ENCODE results near the gene ZSWIM4.
"Not testable (repeated sequence)": the region's sequence is repeated elsewhere in the genome, so short reads cannot be mapped to it uniquely, and the experiment has no call there.

ZSWIM4 gene

GRCh38 chr19:13794757-13795589, at the start of gene ZSWIM4:
TSS of gene ZSWIM4 (plus strand) at chr19:13795443. CDS start at chr19:13795649, 206 bp downstream.
- DNase-seq, result peak; percentile 99

DNA sequence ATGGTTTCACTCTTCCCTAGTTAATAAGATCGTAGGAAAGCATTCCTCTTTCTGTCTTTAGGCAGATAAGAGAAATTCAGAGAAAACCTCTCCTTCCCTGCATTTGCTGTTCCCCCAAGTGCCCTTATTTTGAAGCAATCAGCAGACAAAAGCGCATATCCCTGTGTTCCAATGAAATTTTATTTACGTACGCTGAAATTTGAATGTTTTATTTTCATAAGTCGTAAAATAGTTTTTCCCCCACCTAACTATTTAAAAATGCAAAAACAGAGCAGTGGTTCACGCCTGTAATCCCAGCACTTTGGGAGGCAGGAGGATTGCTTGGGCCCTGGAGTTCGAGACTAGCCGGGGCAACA, 48.2 kb upstream of the ZSWIM4 start:
- no peak for DNase-seq

DNA sequence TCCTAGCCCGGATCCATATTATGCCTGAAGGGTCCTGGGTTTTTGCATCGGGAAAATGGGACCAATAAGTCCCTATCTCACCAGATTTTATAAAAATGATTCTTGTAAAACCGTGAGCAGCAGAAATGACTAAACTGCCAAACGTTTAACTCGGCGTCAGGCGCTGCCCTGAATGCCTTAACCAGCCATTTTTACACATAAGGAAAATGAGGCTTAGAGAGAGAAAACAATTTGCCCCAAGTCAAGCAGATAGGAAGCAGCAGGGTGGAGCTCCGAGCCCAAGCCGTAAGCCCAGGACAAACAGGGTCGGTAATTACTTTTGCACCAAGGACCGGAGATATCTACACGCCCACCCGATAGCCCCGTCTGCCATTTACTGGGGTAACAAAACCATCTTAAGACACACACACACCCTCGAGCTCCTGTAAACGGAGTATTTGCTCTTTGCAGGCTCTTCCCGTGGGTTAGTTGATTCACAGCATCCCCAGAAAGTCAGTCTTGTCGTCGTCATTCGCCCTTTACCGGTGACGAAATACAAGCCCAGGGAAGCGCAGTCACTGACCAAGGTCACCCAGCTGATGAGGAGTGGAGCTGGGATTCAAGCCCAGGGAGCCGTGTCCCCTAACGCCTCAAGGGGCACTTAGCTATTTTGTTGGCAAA, 46.9 kb upstream of the ZSWIM4 start:
- peak; percentile 59 for DNase-seq

DNA sequence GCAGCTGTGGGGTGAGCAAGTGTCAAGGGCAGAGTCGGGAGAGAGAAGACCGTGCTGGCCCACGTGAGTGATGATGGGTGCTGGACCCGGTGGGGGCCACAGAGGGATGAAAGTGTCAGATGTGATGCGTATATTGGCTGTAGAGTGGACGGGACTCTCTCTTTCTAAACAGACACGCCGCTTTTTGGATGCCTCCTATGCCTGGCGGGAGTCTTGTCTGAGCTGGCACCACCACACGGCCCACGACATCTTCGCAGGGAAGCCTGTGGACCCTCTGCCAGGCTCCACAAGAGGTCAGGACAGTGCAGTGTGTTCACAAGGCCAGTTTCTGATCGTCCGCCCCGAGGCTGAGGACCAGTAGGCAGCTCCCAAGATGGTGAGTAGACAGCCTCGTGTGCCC, 43.8 kb upstream of the ZSWIM4 start:
- no peak for DNase-seq

DNA sequence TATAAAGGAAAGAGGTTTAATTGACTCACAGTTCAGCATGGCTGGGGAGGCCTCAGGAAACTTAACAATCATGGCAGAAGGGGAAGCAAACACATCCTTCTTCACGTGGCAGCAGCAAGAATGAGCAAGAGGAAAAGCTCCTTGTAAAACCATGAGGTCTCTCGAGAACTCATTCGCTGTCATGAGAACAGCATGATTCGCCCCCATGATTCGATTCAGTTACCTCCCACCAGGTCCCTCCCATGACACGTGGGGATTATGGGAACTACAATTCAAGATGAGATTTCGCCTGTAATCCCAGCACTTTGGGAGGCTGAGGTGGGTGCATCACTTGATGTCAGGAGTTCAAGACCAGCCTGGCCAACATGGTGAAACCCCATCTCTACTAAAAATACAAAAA, 41.6 kb upstream of the ZSWIM4 start:
- not testable (repeated sequence) for DNase-seq

DNA sequence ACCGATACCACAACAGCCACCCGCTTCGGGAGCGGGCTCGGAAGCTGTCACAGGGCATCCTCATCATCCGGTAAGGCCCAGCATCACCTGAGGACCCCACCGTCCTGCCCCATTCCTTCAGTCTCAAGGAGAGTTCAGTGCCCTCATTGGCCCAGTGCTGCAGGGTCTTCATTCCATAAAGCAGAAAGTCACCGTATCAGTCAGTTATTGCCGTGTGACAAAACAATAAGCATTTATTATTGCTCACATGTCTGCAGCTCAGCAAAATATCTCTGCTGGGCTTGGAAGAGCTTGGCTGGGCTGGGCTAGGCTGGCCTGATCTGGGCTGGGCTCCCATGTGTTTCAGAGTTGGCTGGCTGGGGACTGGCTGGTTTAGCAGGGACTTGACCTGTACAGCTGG, 39.0 kb upstream of the ZSWIM4 start:
- no peak for DNase-seq

DNA sequence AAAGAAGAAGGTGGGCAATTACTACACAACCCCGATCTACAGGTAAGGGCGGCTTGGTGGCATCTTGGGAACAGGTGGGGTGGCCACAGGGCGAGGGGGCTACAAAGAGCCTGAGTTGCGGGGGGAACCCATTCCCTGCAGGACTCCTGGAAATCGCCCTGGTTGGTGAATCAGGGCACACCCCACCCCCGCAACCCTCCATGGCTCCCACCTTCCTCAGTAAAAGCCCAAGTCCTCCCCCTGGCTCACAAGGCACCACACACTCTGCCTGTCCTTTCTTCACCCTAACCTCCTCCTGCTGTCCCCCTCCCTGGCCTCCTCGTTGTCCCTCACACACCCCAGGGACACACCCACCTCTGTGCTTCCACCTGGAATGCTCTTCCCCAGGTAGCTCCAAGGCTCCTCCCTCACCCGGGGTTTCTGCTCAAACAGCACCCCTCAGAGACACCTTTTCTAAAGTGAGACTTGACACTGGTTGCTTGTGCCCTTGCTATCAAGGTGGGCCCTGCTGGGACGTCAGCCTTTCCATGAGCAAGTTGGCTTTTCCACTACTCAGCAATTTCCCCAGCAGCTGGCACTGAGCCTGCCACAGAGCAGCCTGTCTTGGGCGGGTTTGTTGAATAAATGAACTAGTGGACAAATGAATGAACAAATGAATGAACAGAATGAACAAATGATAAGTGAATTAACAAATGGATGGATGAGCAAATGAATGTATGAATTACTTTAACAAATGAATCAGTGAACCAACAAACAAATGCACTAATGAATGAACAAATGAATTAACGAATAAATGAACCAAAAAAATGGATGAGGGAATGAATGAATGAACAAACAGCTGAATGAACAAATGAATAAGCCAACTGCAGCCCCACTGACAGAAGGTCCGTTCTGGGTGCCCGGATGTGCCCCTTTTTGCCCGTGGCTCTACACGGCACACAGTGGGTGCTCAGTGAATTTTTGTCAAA, 37.2 kb upstream of the ZSWIM4 start:
- no peak for DNase-seq

- no peak for DNase-seq
Measured at GRCh38 chr19:13758795-13759194, 36.4 kb upstream of the ZSWIM4 start.

- DNase-seq, result no peak
Measured at GRCh38 chr19:13761423-13761822, 33.8 kb upstream of the ZSWIM4 start.

GRCh38 chr19:13762635-13763235, 32.5 kb upstream of the ZSWIM4 start:
- no peak for DNase-seq

DNA sequence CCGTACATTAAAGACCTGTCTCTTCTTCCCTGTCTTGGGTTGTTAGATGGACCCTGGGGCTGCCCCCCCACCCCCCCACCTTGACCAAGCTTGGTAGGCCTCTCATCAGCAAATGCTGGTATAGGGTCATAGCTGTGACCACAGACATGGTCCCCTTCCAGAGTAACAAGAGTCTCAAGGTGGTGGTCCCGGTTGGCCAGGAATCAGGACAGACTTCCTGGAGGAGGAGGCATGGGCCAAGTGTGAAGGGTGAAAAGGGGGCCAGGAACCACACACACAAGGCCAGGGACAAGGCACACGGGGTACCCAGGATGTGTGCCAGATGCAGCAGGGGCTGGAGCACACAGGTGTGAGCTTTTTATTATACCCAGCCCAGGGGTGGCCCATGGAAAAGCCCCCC, 32.0 kb upstream of the ZSWIM4 start:
- no peak for DNase-seq

DNA sequence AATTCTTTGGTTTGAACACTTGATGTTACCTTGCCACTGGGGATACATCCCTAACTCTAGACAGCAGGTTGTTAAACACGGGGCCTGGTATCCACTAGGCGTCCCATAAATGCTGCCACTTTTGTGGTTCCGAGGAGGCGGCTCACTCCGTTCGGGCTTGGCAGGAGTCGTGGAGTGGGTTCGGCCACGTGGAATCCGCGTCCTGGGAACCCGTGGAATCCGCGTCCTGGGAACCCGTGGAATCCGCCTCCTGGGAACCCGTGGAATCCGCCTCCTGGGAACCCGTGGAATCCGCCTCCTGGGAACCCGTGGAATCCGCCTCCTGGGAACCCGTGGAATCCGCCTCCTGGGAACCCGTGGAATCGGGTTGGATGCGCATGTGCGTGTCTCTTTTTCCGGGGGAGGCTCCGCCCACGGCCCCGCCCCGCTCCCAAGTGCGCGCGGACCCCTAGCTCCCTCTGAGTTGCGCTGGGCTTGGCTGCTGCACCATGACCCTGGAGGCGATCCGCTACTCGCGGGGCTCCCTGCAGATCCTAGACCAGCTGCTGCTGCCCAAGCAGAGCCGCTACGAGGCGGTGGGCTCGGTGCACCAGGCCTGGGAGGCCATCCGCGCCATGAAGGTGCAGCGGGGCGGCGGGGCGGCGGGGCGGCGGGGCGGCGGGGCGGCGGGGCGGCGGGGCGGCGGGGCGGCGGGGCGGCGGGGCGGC, 31.0 kb upstream of the ZSWIM4 start, which contains the start of gene MRI1:
Gene MRI1, plus strand, starts transcription at position 422 of the 707 bp plus-strand sequence. Its CDS starts 67 bp downstream, at position 489.
- DNase-seq, result peak; percentile 78

DNA sequence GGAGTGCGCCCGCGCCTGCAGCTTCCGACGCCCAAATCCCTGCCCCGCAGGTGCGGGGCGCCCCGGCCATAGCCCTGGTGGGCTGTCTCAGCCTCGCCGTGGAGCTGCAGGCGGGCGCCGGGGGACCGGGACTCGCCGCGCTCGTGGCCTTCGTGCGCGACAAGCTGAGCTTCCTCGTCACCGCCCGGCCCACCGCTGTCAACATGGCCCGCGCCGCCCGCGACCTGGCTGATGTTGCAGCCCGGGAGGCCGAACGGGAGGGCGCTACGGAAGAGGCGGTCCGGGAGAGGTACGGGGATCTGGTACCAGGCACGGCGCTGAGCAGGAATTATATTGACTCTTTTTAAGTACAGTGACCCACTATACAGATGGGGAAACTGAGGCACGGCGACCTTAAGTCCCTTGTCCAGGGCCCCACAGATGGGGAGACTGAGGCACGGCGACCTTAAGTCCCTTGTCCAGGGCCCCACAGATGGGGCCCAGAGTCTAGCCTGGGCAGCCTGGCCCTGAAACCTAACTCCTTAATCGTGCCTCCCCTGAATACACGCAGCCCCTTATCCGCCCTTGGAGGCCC, 30.3 kb upstream of the ZSWIM4 start:
- DNase-seq, result peak; percentile 62

DNA sequence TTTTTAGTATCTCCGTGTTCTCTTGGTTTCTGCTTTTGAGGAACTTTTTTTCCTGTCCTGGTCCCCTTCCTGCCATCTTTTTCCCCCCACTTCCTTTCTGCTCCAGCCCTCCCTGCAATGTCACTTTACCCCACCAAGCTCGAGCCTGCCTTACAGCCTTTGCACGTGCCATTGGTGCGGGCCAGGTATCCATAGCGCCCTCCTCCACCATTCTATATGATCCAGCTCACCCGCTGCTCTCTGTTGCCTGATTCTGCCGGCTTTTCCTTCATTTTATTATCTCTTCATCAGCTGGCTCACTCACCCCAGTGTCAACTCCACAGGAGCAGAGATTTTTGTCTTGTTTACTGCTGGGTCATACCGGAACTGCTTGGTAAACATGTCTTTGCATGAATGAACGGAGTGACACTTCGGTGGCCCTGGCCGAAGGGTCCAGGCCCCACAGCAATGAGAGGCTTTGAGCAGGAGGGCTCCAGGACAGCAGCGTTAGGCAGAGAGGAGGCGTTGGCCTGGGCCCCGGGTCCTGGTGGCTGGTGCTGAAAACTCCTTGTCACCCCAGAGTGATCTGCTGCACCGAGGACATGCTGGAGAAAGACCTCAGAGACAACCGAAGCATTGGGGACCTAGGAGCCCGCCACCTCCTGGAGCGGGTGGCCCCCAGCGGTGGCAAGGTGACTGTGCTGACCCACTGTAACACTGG, 29.7 kb upstream of the ZSWIM4 start:
- DNase-seq, result no peak

- DNase-seq, result no peak
Measured at GRCh38 chr19:13766095-13766481, 29.2 kb upstream of the ZSWIM4 start.

DNA sequence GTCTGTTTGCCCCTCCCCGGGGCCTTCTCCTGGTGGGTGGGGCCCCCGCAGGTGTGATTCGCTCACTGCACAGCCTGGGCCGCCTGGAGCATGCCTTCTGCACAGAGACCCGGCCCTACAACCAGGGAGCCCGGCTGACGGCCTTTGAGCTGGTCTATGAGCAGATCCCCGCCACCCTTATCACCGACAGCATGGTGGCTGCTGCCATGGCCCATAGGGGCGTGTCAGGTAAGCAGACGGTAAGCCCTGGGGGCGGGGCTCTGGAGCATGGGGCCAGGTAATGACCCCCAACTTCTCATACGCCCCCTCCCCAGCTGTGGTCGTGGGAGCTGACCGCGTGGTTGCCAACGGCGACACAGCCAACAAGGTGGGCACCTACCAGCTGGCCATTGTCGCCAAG, 26.7 kb upstream of the ZSWIM4 start:
- DNase-seq, result no peak

GRCh38 chr19:13770013-13770635, 25.1 kb upstream of the ZSWIM4 start:
- DNase-seq, result no peak

GRCh38 chr19:13774217-13775191, 20.7 kb upstream of the ZSWIM4 start, which contains the start of gene C19orf53:
TSS of gene C19orf53 (plus strand) at chr19:13774456. CDS start at chr19:13774478, 22 bp downstream.
- peak; percentile 94 for DNase-seq

GRCh38 chr19:13778398-13778797, 16.8 kb upstream of the ZSWIM4 start:
- DNase-seq, result no peak
